GM19468 (cell line): ENCODE measurements around the gene NDUFAF3.

ENCODE experiments used
- ATAC-seq: cut with Tn5 transposase; IDR thresholded peaks from one replicate; pipeline ENCODE4 v1.9.1; 2021; ENCODE audit warnings: mild to moderate bottlenecking, moderate library complexity, moderate number of reproducible peaks; ENCODE audit not compliant: unreplicated experiment; ENCODE audit errors: extremely low read depth

NDUFAF3 gene

GRCh38 chr3:49034650-49035049, 12.7 kb downstream of the NDUFAF3 start:
- no peak for ATAC-seq

DNA sequence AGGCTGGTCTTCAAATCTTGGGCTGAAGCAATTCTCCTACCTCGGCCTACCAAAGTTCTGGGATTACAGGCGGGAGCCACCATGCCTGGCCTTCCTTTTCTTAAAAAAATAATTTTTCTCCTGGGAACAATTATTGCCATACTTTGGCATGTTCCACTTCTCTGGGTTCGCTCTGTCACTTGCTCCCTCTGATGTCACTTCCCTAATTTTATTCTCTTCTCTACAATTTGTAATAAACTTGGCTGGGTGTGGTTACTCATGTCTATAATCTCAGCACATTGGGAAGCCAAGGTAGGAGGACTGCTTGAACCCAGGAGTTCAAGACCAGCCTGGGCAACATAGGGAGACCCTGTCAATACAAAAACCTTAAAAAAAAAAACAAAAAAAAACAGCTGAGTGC, 13.4 kb downstream of the NDUFAF3 start:
- ATAC-seq: no peak

GRCh38 chr3:49053543-49053942, 31.6 kb downstream of the NDUFAF3 start:
- ATAC-seq: no peak

DNA sequence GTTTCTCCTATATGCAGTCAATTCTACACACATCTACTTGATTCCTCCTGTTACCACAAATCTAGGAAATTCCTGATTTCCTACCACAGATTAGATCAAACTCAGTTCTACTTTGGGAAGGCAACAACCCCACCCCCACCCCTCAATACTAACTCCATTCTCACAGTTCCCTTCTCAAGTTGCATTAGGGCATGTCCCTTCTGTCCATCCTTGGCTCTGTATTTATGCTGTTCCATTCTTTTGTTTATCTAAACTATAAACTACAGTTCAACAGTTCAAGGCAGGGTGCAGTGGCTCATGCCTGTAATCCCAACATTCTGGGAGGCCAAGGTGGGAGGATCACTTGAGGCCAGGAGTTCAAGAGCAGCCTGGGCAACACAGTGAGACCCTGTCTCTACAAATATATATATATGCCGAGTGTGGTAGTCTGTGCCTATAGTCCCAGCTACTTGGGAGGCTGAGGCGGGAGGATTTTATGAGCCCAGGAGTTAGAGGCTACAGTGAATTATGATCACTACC, 32.5 kb downstream of the NDUFAF3 start:
- no peak for ATAC-seq

DNA sequence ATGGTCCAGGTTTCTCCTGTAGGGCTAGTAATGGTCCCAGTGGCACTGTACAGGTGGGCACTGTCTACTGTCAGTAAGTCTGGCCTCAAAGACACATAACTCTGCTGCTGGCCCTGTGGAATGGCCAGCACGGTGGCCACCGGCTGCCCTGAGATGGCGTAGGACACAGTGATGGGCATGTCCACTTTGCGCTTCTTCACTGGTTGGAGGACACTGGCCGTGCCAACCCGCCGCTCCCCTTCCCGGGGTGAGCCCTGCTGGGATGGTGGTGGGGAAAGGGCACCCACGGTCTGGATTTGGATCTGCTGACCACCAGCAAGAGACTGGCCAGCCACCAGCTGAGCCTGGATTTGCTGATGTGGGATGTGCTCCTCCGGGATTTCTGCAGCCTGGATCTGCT, 35.3 kb downstream of the NDUFAF3 start:
- no peak for ATAC-seq

DNA sequence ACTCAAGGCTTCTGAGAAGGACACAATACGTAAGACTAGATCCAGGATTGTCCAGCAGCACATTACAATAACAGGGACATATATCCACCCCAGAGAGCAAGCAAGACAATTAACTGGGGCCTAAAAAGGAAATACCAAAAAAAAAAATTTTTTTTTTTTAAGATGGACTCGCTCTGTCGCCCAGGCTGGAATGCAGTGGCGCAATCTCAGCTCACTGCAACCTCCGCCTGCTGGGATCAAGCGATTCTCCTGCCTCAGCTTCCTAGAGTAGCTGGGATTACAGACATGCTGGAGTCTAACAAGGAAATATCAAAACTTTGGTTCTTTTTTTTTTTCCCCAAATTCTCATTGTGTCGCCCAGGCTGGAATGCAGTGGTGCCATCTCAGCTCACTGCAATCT, 36.1 kb downstream of the NDUFAF3 start:
- no peak for ATAC-seq
